ENCODE data around the gene ATG16L1. TPM values are rescaled to one million over a fixed set of nuclear protein-coding genes. Genes with fewer than 3 reads are reported as not detected.

ATG16L1 gene
- total RNA-seq, 4 donors from 2014 or later: 12.3 to 38.0 (median 22.8) TPM

GRCh38 chr2:233218836-233219235 lies 32.6 kb upstream of the ATG16L1 start:
- no peak for DNase-seq
- no peak overlapping the region for H3K4me3 ChIP-seq
- intact Hi-C loops (cut with DNase I): no loop called here

GRCh38 chr2:233219848-233220247 lies 31.6 kb upstream of the ATG16L1 start:
- no peaks in the 10 kb centered on the region for H3K27me3 ChIP-seq
- H3K36me3 ChIP-seq: no peaks in the 10 kb centered on the region
- no peak overlapping the region for H3K27ac ChIP-seq
- no peaks in the 10 kb centered on the region for H3K9me3 ChIP-seq
- TF ChIP-seq CTCF (IDR thresholded peaks at IDR 0.05) (no peak), POLR2A (IDR thresholded peaks at IDR 0.05) (no peak)
- intact Hi-C loops (cut with DNase I): no loop called here
- 93 to 100% methylated on average over 1 of the region's 1 CpG for WGBS, 2 donors
- H3K4me3 ChIP-seq: no peak overlapping the region
- DNase-seq: no peak
- no peaks in the 10 kb centered on the region for H3K4me1 ChIP-seq

More at GRCh38 chr2:233218836-233219235, 32.6 kb upstream of the ATG16L1 start:
- no peaks in the 10 kb centered on the region for H3K9me3 ChIP-seq
- no peak overlapping the region for H3K27ac ChIP-seq
- no peaks in the 10 kb centered on the region for H3K27me3 ChIP-seq
- no peaks in the 10 kb centered on the region for H3K4me1 ChIP-seq
- WGBS, 2 donors: no CpG with 5 or more reads among the region's 6 CpGs
- TF ChIP-seq CTCF (IDR thresholded peaks at IDR 0.05) (no peak), POLR2A (IDR thresholded peaks at IDR 0.05) (no peak)
- no peaks in the 10 kb centered on the region for H3K36me3 ChIP-seq

- Histone ChIP-seq H3K9me3 (no peaks in the 10 kb centered on the region), H3K27ac (no peak overlapping the region), H3K27me3 (no peaks in the 10 kb centered on the region), H3K4me3 (no peak overlapping the region), H3K4me1 (no peaks in the 10 kb centered on the region), H3K36me3 (no peaks in the 10 kb centered on the region)
- WGBS, 2 donors: 41 to 46% methylated on average over 2 of the region's 2 CpGs
- intact Hi-C loops (cut with DNase I): no loop called here
- DNase-seq: no peak
- TF ChIP-seq CTCF (IDR thresholded peaks at IDR 0.05): no peak
- no peak for TF ChIP-seq POLR2A (IDR thresholded peaks at IDR 0.05)
Measured at GRCh38 chr2:233221378-233222063, 30.0 kb upstream of the ATG16L1 start.

- Histone ChIP-seq H3K27ac (no peak overlapping the region), H3K9me3 (no peaks in the 10 kb centered on the region), H3K4me3 (no peak overlapping the region), H3K4me1 (no peaks in the 10 kb centered on the region), H3K27me3 (no peaks in the 10 kb centered on the region), H3K36me3 (no peaks in the 10 kb centered on the region)
- intact Hi-C loops (cut with DNase I): no loop called here
- no peak for DNase-seq
- TF ChIP-seq CTCF (IDR thresholded peaks at IDR 0.05) (no peak), POLR2A (IDR thresholded peaks at IDR 0.05) (no peak)
- WGBS, 2 donors: 86% methylated on average over 14 of the region's 14 CpGs
Measured at GRCh38 chr2:233223059-233223894, 28.2 kb upstream of the ATG16L1 start.

Measured in esophagus squamous epithelium (tissue), 5 donors.